GM04504 (cell line): ENCODE data around the gene MROH8.

Source experiments
- DNase-seq: peaks from one replicate; pipeline ENCODE4 v3.0.0-alpha.2; 2012; ENCODE audit warnings: low read depth

MROH8 gene

DNA sequence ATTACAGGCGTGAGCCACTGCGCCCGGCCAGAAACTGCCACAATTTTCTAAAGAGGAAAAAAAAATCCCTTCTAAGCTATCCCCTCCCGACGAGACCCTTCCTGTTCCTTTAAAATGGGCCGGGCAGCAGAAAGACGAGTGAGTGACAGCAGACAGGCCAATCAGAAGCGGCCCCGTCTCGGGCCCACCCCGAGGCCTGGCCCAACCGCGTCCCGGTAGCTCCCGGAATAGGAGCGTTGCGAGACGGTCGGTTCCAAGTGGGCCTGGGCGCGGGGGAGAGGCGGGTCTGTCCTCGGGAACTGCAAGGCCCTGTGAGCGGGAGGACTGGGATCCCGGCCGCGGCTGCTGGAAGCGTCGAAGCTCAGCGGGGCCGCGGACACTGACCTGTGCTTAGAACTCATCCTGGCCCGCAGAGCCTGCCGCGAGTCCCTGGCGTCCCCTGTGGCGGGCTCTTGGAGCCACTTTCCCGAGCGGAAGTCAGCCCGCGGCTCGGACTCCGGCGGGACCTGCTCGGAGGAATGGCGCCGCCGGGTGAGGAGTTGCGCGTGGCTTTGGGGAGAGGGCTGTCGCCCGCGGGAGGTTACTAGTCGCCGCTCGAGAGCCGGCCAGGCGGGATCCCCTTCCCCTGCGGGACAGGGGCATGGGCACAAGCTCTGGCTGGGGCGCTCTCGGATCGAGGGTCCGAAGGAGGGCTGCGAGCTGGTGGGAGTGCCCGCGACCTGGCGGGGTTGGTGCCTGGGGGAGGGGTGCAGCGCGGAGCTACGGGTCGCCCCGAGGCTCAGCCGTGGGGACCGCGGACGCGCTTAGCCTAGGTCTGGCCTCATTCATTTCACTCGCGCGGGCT is at the start of gene MROH8, which contains the start of gene RPN2:
Gene MROH8, minus strand, starts transcription at position 710 of the 844 bp plus-strand sequence.
Gene RPN2, plus strand, starts transcription at position 492 of the 844 bp plus-strand sequence. Its CDS starts 27 bp downstream, at position 519.
- DNase-seq, result peak; percentile 96

DNA sequence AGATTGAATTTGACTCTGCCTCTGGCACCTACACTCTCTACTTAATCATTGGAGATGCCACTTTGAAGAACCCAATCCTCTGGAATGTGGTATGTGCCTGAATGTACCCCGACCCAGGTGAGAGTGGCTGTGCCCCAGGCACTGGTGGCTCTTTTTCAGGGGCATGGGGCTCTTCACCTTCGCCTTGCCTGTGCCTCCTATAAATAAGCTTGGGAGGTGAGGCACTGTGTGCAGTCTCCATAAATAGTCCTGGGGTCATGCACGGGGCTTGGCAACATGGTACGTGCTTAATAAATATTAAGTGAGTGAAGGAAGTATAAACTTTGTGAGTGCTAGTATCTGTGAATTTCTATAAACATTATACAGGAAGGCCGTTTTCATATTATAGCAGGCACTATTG is 49.3 kb upstream of the MROH8 start:
- no peak for DNase-seq

DNA sequence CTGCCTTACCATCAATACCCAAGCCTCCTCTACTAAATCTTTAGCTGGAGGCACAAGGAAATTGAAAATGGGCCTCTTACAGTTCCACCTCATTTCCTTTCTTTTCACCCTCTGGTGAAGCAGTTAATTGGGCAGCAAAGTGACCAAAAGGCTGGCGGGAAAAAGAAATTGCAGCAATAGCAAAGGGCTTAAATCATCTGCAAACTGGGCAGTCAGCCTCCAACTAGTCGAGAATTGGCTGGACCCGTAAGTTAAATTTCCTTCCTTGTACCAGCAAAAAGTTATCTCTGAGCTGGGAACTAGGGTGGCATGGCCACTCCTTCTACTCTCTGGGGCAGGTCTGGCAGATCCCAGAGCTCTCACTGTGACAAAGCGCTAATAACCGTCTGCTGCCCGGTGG is 48.7 kb upstream of the MROH8 start:
- DNase-seq, result no peak

DNA sequence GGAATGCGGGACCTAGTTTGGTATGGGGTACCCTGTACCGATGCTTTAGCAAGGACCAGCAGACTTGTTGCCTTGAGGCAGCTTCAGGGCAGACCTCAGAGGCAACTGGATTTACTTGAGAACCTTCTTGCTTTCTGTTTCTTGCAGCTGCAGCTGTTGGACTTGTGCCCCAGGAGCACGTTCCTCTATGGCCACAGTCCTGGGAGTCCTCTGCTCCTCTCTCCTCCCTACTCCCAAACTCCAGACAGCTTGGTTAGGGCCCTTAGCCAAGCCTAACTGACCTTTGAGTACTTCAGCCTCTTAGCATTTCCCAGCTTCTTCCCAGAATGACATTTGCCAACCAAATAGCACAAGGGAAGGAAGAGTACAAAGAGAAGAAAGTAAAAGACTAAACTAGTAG is 47.5 kb upstream of the MROH8 start:
- no peak for DNase-seq

DNA sequence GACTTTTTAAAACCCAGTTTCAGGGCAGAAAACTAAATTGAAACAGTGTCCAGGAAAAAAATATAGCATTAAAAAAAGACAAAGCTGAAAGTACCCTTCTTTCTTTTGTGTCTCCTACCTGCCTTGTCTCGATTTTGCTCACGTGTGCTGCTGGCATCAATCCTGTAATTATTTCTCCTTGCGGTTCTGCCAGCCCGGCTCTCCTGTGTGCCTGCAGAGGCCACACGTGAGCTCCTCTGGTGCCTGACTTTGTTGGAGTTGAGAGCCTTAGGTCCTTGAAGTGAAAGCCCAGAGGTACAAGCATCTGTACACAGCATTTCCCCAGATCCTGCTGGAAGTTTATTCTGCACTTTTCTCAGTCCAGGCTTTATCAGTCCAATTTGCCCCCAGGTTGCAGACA is 45.8 kb upstream of the MROH8 start:
- no peak for DNase-seq

DNA sequence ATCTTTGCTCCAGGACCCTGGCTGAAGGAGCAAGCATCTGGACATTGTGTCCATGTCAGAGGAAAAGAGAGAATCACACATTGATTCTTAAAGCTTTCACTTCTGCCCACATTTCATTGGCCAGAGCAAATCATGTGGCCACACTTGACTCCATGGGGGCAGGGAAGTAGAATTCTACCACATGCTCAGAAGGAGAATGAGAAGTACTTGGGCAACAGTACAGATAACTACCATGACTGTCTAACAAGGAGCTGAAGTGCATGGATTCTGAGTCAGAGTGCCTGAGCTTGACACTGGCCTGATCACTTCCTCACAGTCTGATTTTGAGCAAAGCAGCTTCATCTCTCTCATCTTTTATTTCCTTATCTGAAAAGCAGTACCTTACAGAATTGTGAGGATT is 43.7 kb upstream of the MROH8 start:
- peak; percentile 83 for DNase-seq

DNA sequence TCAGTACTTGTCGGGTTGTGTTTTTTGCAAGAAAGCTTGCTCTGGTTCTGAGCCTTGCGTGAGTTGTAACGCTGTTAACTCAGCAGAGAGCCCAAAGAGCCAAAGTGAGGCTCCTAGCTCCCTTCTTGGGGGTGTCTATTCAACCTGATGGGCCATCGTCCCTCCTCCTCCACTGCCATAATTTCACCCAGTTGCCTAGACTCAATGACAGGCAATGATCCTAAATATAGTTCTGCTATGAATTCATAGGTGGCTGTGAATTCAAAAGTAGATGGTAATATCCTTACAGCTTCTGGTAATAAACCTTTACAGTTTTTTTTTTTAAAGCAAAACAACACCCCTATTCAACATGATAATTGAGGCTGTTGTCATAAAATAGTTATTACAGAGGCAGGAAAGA is 42.7 kb upstream of the MROH8 start:
- DNase-seq, result no peak

DNA sequence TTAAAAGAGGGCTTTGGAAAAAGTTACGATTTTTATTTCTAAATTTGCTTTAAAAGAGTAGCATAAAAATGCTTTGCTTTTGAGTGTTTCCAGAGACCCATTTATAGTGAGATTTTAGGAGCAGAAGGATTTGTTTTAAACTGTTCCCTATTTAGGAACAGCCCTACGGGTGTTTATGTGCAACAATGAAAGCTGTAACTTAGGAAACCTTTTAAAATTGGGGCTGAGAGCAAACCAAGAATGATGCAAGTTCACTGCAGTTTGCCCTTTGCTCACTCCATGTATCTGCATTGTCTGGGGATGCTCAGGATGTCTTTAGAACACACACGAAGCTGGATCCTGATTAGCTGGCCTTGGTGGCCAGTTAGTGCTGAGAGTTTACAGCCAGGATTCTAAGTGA is 41.4 kb upstream of the MROH8 start:
- no peak for DNase-seq

DNA sequence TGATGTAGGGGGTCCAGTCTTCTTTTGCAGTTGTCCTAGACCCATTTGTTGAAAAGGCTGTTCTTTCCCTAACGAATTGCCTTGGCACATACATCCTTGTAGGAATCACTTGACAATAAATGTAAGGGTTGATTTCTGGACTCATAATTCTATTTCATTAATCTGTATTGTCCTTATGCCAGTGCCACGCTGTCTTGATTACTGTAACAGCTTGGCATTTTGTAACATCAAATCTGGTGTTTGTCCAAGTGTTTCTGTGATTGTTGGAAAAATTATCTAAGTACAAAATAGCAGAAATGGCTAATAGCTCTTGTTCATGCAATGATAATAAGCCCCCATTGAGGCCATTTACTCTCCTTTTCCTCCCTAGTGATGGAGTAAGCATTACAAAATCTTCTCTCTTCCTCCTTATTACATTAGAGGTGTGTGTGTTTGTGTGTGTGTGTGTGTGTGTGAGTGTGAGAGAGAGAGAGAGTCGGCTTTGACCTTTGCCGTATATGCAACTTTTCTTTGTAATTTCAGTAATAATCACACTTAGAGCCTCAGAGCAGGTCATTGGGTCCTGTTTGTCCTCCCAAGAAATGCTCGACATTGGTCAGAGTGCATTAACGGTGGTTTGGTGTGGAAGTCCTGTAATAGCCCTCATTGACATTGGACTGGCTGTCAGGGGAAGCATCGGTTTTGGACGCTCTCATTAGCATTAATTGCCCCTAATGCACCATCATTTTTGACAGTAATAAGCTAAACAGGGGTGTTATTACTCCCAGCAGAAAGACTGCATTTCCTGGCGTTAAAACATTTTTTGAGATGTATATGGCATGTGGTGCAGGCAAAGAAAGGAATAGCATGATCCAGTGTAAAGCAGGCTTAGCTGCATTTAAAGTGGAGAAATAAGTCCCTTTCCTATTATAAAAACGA is 40.7 kb upstream of the MROH8 start:
- DNase-seq, result no peak

DNA sequence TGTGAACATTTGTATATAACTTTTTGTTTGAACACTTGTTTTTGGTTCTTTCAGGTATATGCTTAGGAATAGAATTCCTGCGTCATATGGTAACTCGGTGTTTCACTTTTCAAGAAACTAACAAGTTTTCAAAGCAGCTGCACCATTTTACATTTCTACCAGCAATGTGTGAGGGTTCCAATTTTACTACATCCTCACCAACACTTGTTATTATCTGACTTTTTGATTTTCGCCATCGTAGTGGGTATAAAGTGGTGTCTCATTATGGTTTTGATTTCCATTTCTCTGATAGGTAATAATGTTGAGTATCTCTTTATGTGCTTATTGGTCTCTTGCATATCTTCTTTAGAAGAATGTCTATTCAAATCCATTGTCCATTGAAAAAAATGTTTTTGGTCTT is 39.6 kb upstream of the MROH8 start:
- no peak for DNase-seq

DNA sequence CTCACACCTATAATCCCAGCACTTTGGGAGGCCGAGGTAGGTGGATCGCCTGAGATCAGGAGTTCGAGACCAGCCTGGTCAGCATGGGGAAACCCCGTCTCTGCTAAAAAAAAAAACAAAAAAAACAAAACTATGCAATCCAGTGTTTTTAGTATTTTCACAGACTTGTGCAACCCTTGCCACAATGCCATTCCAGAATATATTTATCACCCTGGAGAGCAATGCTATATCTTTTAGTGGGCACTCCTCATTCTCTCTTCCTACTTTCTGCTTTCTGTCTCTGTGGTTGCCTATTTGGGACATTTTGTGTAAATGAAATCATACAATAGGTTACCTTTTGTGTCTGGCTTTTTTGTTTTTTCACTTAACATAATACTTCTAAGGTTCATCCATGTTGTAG is 39.1 kb upstream of the MROH8 start:
- no peak for DNase-seq

DNA sequence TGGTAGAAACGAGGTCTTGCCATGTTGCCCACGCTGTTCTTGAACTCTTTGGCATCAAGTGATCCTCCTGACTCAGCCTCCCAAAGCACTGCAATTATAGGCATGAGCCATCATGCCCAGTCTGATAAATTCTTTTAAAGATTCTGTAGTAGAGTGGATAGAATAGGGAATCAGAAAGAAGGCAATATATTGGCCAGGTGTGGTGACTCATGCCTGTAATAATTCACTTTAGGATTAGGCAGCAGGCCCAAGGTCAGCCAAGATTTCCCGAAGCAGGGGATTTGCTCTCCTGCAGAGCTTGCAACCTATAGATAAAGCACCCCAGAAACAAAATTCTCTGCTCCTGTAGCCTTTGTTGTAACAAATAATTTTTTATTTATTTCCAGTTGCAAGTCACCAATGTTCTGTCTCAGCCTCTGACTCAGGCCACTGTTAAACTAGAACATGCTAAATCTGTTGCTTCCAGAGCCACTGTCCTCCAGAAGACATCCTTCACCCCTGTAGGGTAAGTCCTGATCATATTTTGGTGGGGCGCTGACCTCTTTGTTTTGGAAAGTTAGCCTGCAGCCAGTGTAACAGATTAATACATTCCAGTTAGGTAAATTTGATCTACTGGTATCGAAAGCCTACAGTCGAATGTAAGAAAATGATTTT is 30.4 kb upstream of the MROH8 start:
- no peak for DNase-seq

DNA sequence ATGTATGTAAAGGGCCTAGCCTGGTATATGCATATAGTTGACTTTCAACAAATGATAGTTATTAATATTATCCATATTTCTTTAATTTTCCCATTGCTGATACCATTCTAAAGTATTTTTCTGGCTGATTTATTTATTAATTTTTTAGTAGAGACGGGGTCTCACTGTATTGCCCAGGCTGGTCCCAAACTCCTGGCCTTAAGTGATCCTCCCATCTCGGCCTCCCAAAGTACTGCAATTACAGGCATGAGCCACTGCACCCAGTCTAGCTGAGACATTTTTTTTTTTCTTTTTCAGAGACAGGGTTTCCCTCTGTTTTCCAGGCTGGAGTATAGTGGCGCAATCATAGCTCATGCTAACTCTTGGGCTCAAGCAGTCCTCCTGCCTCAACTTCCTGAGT is 29.8 kb upstream of the MROH8 start:
- no peak for DNase-seq

DNA sequence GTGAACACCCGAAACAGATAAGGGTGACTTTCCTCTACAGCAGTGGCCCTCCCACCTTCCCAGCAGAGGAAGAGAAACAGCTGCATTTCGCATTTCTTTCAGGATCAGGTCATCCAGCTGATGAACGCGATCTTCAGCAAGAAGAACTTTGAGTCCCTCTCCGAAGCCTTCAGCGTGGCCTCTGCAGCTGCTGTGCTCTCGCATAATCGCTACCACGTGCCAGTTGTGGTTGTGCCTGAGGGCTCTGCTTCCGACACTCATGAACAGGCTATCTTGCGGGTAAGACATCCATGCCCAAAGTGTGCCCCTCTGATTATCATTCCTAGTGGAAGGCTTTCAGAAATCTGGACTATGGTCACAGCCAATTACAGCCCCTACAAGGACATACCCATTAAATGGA is 27.8 kb upstream of the MROH8 start:
- DNase-seq, result no peak

DNA sequence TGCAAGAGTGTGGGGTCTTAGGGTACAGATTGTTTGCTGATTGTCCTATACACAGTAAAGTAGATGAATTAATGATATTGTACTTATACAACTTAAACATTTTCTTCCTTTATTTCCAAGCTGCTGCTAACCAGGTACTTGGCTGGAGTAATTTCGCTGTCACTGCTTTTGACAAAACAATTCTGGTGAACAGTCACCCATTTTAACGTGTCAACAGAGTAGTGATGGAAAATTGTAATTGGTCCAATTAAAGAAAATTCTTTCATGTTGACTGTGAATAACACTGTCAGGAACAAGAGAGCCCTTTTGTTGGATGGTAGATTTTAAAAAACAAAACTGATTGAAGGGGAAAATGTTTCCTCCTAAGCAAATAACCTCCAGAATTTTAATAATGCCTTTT is 26.4 kb upstream of the MROH8 start:
- no peak for DNase-seq

DNA sequence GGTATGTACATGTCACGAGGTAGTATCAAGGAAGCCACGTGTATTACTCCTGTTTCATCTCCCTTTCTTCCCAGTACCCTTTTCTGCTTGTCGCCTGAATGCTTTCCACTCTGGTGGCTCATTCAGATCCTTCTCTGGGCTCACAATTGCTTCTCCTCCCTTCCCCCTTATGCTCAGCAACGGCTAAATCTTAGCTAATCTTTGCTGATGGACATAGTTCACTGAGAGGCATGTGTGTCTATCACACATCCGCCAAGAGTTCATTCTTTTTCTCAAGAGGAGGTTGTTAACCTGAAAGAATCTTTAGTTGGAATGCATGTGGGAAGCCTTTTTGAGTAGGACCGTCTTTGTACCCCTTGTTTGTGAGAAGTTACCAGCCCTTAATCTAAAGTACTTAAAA is 25.8 kb upstream of the MROH8 start:
- no peak for DNase-seq

DNA sequence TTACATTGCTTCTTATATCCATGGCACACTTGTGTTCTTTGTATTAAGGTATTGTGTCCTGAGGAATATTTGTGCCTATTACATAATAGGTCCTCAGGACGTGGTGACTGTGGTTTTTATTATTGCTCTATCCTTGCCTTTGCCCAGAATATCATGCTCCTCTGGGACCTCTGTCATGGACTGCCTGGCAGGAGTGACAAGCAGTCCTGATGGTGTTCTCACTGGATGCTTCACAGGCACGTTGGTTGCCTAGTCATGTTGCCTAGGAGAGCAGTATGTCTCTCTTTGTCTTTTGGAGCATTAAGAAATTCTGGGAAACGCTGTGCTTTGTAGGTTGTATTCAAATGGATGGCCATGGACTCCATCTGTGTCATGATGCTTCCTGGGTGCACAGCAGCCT is 24.7 kb upstream of the MROH8 start:
- no peak for DNase-seq

DNA sequence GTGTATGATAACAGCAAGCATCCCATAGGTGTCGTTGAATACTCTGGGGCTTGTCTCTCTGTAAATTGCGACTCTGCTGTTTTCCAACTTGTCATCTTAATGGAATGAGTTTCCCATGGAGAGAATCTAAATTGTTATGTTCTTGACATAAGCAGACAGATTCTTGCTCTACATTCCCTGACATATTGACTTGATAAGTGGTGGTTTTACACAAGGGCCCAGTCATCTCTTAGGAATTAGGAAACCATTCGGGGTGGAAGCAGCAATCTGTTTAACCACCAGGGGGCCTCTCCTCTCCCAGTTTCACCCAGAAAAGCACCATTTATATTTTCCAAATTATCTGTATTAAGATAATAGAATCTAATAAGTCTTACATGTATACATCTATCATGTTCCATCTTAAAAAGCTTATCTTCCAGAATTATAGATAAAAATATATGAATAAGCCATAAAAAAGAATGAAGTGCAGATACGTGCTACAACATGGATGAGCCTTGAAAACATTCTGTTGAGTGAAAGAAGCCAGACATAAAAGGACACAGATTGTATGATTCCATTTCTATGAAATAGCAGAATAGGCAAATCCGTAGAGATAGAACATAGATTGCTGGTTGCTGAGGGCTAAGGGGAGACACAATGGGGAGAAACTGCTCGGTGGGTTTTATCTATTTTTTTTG is 23.1 kb upstream of the MROH8 start:
- DNase-seq, result peak; percentile 90

DNA sequence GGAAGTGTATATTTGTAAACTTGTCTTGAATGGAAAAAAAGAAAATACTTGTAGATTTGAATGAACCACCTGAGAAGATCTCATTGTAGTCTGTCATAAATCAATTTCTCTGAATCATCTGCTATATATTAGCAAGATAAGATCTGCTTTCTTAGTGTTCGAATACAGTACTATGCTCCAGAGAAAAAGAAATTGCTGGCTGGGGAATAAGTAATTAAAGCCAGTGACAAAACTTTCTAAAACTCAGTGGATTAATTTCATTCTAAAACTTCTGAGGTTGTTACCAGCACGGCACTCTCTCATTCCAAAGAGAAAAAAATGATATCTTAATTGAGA is 22.4 kb upstream of the MROH8 start:
- no peak for DNase-seq

DNA sequence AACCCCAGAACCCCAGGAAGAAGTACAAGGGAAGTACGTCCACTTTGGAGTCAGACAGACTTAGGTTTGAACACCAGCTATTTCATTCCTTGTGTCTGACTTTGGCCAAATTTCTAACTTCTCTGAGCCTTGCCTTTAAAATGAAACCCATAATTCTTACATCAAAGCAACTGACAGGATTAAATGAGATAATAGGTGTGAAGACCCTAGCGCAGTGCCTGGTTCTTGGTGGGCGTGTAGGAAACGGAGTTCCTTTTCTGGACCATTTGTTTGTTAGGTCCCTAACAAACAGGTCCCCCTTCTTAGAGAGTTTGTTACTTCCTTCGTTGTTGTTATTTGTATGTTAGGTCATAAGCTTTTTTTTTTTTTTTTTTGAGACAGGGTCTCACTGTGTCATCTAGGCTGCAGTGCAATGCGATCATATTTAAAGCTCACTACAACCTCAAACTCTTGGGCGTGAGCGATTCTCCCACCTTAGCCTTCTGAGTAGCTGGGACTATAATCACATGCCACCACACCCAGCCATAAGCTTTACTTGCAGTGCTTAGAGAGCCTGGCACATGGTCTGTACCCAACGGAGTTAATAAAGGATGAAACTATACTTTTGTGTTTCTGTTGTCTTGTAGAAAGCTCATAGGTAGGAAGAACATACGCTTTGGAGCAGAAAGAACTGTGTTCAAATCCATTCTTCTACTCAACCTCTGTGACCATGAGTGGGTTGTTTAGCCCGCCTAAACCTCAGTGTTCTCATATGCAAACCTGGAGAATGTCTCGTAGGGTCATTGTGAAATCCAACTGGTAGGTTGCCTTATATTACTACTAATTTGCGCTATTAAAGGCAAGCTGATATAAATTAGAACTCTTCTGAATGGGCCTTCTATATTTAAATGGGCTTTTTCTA is 21.8 kb upstream of the MROH8 start:
- no peak for DNase-seq

DNA sequence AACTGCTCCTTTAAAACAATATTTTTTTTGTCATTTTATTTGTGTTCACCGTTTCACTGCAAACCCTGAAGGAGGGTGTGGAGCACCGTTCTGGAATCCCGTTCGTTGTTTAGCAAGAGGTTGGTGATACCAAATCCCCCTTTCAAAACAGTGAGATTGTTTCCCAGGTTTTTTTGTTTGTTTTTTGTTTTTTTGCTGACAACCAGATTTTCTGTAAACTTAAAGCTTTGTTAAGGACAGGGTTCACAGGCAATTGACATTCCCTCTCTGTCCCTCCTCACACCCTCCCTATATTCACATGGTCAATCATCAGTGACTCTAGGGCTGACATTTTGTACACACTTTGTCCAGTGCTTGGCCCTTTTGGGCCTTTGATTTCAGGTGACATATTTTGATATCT is 21.0 kb upstream of the MROH8 start:
- DNase-seq, result no peak
